ENCODE measurements around the gene MLLT1.

GRCh38 chr19:6167115-6167514 is 112.7 kb downstream of the MLLT1 start:
- TF ChIP-seq EZH2 (IDR thresholded peaks at IDR 0.05): no peak
- no peak for TF ChIP-seq POLR2AphosphoS5 (IDR thresholded peaks at IDR 0.05; ENCODE audit: borderline replicate concordance, low read depth, low read length)
- TF ChIP-seq FOXP2 (optimal IDR thresholded peaks at IDR 0.05; ENCODE audit: control extremely low read depth, extremely low read length, insufficient read depth): no peak

Measured in SK-N-MC (cell line).